ENCODE results near the gene LYAR. TPM values are rescaled to one million over a fixed set of nuclear protein-coding genes. Genes with fewer than 3 reads are reported as not detected.
A peak's percentile ranks its signal among the peaks of the same experiment; 100 is the strongest.

The LYAR gene
- 10 to 100 TPM; 18.8 to 19.3 (median 19.1) TPM for polyA plus RNA-seq (ENCODE audit: insufficient read length in 3 of 3)

DNA sequence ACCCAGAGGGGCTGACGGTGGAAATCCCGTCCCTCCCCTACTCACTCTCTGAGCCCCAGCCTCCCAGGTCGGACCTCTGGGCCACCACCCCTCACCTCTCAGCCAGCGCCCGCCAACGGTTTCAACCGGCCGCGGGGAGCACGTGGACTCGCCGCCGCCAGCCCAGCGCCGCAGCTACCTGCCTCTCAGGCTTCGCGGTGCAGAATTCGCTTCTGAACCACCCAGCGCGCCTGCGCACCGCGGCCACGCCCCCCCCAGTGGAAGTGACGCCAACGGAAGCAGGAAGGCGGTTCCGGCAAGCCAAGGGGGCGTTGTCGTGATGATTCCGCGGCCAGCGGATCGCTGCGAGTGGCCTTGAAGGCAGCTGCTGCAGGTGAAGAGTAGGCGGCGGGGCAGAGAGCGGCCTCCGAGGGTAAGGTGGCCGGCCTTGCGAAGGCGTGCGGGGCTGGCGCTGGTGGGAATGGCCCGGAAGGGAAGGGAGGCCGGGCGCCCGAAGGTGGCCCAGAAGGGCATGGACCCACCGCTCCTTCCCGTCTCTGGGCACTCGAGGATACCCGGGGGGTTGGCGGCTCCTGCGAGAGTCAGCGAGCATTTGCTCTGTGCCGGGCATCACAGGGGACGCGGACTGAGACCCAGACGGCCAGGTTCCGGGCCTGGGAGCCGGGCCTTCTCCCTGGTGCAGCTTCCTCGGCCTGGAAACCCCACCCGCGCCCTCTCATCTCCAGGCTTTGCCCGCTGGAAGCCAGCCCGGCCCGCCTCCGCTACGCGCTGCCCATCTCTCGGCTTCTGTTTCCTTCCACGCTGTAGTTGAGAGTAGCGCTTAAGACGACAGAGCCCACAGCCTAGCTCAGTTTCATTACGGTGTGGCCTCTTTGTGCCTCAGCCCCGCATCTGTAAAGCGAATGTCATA, at the start of gene LYAR, which contains the start of gene ZBTB49:
TSS of gene LYAR (minus strand) at position 214 of the 910 bp plus-strand sequence. CDS start 6,412 bp downstream, outside the sequence.
TSS of gene ZBTB49 (plus strand) at position 311 of the 910 bp plus-strand sequence. CDS start 9,695 bp downstream, outside the sequence.
- peak; percentile 73 to 83 (median 82) for DNase-seq (ENCODE audit: low read depth in 3 of 3, low spot score in 2 of 3)

- DNase-seq (ENCODE audit: low read depth in 3 of 3, low spot score in 2 of 3), result no peak
Measured at GRCh38 chr4:4339504-4340085, 49.6 kb upstream of the LYAR start.

GRCh38 chr4:4338210-4339001, 48.5 kb upstream of the LYAR start:
- no peak for DNase-seq (ENCODE audit: low read depth in 3 of 3, low spot score in 2 of 3)

GRCh38 chr4:4334798-4335520, 45.0 kb upstream of the LYAR start:
- peak in 1 of 3 donors; percentile 12 for DNase-seq (ENCODE audit: low read depth in 3 of 3, low spot score in 2 of 3)

DNA sequence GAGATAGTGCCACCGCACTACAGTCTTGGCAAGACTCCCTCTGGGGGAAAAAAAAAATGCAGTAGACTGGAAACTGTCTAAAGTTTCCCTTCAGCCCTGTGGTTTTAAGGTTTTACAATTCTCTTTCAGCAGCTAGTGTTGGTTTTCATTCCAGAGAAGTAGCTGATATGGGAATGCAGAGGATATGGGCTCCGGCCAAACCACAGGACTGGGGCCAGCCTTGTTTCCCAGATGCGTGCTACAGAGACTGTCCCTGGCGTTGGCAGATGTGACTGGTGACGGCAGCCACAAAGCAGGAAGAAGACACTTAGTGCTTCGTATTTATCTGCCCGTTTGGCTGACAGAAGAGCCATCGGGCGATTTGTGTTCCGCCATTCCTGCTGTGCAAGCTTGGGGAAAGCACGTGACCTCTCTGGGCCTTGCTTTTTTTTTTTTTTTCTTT, 43.3 kb upstream of the LYAR start:
- no peak for DNase-seq (ENCODE audit: low read depth in 3 of 3, low spot score in 2 of 3)

DNA sequence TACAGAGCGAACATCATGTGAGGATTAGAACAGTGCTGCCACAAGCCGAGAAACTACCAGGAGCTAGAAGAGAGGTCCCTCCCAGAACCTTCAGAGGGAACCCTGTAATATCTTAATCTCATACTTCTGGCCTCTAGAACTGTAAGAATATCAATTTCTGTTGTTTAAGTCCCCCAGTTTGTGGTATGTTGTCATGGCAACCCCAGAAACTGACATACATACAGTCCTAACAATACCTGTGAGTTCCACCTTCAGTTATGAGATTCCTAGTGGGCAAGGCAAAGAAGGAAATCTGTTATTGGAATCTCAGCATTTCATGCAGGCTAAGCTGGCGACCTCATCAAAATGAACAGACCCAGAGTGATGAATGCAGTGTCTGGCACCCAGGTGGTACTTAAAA, 42.6 kb upstream of the LYAR start:
- no peak for DNase-seq (ENCODE audit: low read depth in 3 of 3, low spot score in 2 of 3)

DNA sequence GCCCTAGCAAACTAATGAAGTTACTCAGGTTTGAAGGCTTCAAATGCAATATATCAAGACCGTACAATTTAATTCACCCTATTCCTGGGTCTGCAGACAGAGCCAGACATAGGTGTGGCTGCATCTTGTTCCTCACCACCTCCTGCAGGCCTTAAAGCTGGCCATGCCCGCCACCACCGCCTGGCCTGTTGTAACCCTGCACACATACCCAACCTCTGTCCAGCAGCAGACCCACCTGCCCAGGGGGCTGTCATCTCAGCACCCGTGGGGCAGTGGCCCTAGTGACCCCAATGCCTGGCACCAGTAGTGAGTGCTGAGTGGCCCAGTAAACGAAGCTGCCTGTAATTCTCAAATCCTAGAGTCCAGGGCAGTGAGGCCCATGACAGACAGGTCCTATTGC, 40.8 kb upstream of the LYAR start:
- DNase-seq (ENCODE audit: low read depth in 3 of 3, low spot score in 2 of 3), result no peak

- DNase-seq (ENCODE audit: low read depth in 3 of 3, low spot score in 2 of 3), result no peak
Measured at GRCh38 chr4:4329496-4329895, 39.5 kb upstream of the LYAR start.

DNA sequence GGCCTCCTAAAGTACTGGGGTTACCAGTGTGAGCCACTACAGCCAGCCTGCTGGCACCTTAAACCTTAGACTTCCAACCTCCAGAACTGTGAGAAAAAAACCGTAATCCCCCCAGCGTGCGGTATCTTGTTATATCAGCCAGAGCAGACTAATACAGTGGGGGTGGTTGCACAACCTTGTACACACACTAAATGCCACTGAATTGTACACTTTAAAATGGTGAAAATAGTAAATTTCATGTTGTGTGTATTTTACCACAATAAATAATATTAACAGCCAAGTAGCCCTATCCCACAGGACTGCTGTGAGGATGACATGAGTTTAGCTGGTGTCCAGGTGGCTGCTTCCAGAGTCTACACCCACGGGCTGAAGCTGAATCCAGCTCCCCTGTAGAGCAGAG, 38.9 kb upstream of the LYAR start:
- no peak for DNase-seq (ENCODE audit: low read depth in 3 of 3, low spot score in 2 of 3)

DNA sequence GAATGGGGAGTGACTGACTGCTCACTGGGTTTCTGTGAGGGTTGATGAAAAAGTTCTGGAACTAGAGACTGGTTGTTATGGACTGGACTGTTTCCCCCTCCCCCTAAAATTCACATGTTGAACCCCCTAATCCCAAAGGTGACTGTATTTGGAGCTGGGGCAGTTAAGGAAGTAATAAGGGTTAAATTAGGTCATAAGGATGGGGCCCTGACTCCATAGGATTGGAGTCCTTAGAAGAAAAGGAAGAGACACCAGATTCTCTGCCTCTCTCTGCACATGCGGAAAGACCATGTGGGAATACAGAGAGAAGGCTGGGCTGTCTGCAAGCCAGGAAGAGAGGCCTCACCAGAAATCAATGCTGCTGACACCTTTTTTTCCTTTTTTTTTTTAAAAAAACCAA, 38.3 kb upstream of the LYAR start:
- DNase-seq (ENCODE audit: low read depth in 3 of 3, low spot score in 2 of 3), result no peak

DNA sequence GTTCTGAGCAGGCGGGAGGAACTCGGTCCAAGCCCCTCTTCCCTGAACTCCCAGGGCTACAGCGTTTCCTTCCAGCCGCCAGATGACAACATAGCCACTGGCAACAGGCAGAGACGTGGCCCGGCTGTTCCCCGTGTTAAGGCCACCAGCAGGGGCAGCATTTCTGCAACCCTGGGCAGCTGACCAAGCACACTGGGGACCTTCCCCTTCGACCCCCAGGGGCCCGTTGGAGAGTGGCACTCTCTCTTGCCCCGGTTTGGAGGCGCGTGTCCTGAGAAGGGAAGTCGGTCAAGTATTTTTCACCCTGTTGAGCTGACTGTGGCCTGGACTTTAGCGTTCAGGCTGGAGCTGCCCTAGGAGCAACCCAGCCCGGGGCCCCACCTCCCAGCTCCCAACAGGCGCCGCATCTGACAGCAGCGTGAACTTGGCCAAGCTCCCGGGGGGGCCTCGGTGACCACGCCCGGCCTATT, 37.7 kb upstream of the LYAR start:
- peak in 1 of 3 donors; percentile 8 for DNase-seq (ENCODE audit: low read depth in 3 of 3, low spot score in 2 of 3)

DNA sequence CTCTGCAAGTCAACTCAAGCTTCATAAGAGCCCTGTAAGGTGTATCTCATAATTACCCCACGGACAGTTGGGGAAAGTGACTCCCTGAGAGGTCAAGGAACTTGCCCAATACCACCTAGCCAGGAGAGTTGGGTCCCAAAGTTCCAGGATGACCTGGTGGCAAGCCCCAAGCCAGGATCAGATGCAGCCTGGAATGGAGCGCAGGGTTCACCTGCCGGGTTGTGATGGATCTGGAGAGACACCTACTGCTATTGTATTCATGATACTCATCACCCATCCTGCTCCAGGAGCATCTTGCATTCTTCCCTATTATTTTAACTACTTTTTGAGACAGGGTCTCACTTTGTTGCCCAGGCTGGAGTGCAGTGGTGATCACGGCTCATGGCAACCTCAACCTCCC, 36.2 kb upstream of the LYAR start:
- DNase-seq (ENCODE audit: low read depth in 3 of 3, low spot score in 2 of 3), result no peak

GRCh38 chr4:4325321-4325720, 35.4 kb upstream of the LYAR start:
- DNase-seq (ENCODE audit: low read depth in 3 of 3, low spot score in 2 of 3), result no peak

DNA sequence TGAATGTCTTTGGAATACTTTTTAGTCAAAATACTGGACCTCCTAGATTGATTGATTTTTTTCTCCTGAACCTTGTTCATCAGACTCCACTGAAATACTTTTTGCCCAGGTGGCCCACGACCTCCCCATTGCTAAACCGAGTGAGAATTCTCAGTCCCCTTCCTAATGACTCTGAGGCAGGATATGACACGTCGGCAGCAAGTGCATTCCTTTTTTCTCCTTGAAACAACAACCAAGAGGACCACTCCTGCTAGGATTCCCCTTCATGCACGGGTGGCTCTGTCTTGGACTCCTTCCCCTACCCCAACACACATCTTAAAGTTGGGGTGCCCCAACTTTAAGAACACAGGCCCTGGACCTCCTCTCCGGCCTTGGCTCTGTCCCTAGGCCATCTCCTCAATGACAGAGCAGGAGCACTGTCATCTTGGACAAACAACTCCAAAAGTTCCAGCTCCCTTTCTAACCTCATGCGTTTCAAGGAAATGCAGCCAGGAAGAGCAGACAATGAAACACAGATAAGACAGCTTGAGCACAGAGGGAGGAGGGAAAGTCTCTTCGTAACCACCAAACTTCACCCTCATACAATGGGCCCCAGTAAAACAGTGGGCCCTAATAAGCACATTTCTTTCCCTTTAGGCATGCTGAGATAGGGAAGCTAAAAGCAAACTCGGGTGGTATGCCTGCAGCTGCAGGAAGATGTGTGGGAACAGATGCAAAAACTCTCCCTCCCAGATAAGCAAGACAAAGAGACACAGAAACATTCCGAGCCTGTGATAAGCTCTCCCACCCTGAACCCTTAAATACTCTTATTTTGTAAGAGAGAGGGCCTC, 34.0 kb upstream of the LYAR start:
- no peak for DNase-seq (ENCODE audit: low read depth in 3 of 3, low spot score in 2 of 3)

- no peak for DNase-seq (ENCODE audit: low read depth in 3 of 3, low spot score in 2 of 3)
Measured at GRCh38 chr4:4321951-4322688, 32.2 kb upstream of the LYAR start.

DNA sequence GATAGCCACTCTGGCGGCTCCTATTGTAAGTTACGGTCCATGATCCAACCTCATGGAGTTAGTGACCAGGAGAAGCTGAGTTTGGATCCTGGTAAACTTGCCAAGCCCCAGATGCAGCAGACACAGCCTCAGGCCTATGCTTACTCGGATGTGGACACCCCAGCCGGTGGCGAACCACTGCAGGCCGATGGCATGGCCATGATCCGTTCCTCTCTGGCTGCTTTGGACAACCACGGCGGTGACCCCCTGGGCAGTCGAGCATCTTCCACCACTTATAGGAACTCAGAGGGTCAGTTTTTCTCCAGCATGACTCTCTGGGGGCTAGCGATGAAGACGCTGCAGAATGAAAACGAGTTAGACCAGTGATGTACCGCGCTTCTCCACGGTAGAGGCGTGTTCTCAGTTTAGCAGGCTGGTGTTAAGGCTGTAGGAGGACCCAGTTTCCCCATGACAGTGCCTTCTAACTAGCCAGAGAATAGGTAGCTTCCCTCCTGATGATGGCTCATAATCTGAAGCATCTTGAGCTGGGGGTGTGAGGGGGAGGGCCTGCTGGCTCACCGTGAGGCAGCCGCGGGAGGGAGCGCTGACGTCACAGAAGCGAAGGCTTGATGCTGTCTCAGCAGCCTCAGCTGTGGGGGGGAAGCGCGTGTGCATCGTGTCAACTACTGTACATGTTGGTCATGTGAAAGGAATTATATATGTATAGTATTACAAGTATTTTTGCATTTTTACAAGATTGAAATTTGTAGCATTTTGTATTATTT, 31.2 kb upstream of the LYAR start:
- no peak for DNase-seq (ENCODE audit: low read depth in 3 of 3, low spot score in 2 of 3)

GRCh38 chr4:4320528-4320927, 30.6 kb upstream of the LYAR start:
- no peak for DNase-seq (ENCODE audit: low read depth in 3 of 3, low spot score in 2 of 3)

Data from right renal cortex interstitium (tissue), 3 donors.